H1 (cell line): ENCODE measurements around the gene ADGRB3. TPM values are rescaled to one million over a fixed set of nuclear protein-coding genes. Genes with fewer than 3 reads are reported as not detected.
A peak's percentile ranks its signal among the peaks of the same experiment; 100 is the strongest.

Experiments
- CBX8 ChIP-seq: fragments of 300-800, 300-1000 bp; sonication (generic); IDR thresholded peaks from 2 replicates; pipeline ENCODE4 v1.7.1; 2016; ENCODE audit warnings: low read depth, low read length, borderline replicate concordance
- GABPA ChIP-seq: IDR thresholded peaks from 2 replicates; pipeline ENCODE4 v1.6.1; 2011; ENCODE audit warnings: mild to moderate bottlenecking, low read length, moderate library complexity, borderline replicate concordance; ENCODE audit not compliant: insufficient read depth
- JUND ChIP-seq: IDR thresholded peaks from 2 replicates; pipeline ENCODE4 v1.6.1; 2011; ENCODE audit warnings: mild to moderate bottlenecking, improper control_type of control experiment, low read length
- PHF8 ChIP-seq: fragments of 200-600 bp; sonication (generic); conservative IDR thresholded peaks from 2 replicates; pipeline ENCODE4 v1.7.1; 2012; ENCODE audit warnings: low read depth, mild to moderate bottlenecking, inconsistent platforms, low read length, moderate library complexity
- RAD21 ChIP-seq, 2 experiments: IDR thresholded peaks in 1 of 2; conservative IDR thresholded peaks in 1 of 2; 2 replicates each; pipeline ENCODE4 v1.6.1; 2011; ENCODE audit warnings: low read depth in 2 of 2, low read length in 2 of 2, improper control_type of control experiment in 1 of 2, inconsistent platforms in 1 of 2, mild to moderate bottlenecking in 1 of 2, moderate library complexity in 1 of 2
- RFX5 ChIP-seq: IDR thresholded peaks from 2 replicates; pipeline ENCODE4 v1.6.1; 2011; ENCODE audit warnings: low read depth, low read length, improper control_type of control experiment, borderline replicate concordance
- SRF ChIP-seq: IDR thresholded peaks from 2 replicates; pipeline ENCODE4 v1.6.1; 2011; ENCODE audit warnings: mild to moderate bottlenecking, low read depth, low read length, moderate library complexity
- TAF1 ChIP-seq: IDR thresholded peaks from 2 replicates; pipeline ENCODE4 v1.6.1; 2011; ENCODE audit warnings: mild to moderate bottlenecking, low read depth, low read length
- TAF7 ChIP-seq: optimal IDR thresholded peaks from 2 replicates; pipeline ENCODE3; 2011; ENCODE audit warnings: low read depth, mild to moderate bottlenecking, inconsistent platforms, low read length, moderate library complexity, borderline replicate concordance
- polyA plus RNA-seq, 7 experiments: library from polyadenylated mRNA; depleted of rRNA in 3 of 7; stranded (reverse) in 5 of 7; unstranded in 2 of 7; fragments of >200 nt in 5 of 7; fragments of 200-250 nt in 2 of 7; gene quantifications; 1 replicate in 5 of 7; 2 replicates in 1 of 7; 4 replicates in 1 of 7; pipeline versions ENCODE4 v1.2.1 to v1.2.3, GENCODE V29; 2011 to 2013; ENCODE audit warnings: missing spikeins in 2 of 7, mixed read lengths in 2 of 7
- total RNA-seq: library from RNA; stranded (reverse); fragmentation: NEBNext Ultra II Directional; extraction: Animal tissue kit (Norgen Biotek cat#: 25700); gene quantifications from 2 replicates; pipeline ENCODE4 v1.2.1, GENCODE V29; 2021

ADGRB3 gene
- total and polyA plus RNA-seq, 2 of the 8 experiments (the other 6 are each of a cell fraction or from before 2014, with no cell fraction given): 0.35 to 1.2 TPM

DNA sequence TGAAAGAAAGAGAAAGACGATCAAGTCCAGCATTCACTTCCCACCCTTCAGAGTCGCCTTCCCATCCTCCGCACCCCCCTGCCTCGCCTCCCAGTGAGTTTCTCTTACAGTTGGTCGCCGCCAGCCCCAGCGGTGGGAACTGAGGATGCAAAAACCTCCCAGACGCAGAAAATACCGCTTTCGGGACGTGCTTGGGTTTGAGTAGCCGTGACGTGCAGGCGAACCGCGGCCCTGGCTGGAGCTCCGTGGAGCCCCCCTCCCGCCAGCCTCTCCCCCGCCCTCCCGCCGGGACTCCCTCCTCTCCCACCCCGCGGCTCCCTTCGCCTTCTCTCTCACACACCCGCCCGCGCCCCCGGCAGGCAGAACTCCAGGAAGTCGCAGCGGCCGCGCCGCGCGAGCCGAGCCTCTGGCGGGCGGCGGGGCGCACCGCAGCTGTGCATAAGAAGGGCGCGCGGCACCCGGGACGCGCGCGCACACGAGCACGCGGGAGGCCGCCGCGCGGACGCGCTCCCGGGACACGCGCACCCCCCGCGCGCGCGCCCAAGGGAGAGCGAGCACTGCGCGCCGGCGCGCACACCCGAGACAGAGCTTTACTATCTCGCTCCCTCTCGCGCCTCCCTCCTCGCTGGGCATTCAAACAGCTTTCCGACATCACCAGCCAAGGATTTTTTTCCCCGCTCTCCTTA lies at the start of gene ADGRB3 (continued):
- TF ChIP-seq CBX8: no peak
- peak; percentile 21 for TF ChIP-seq TAF7
- no peak for TF ChIP-seq GABPA
- TF ChIP-seq JUND: no peak
- TF ChIP-seq RFX5: no peak
- TF ChIP-seq RAD21 (IDR thresholded peaks at IDR 0.05 in 1 of 2, conservative IDR thresholded peaks at IDR 0.05 in 1 of 2; ENCODE audit: low read depth in 2 of 2, low read length in 2 of 2): no peak
- TF ChIP-seq PHF8: peak; percentile 40; the same call in 1 of the 2 replicates
- TF ChIP-seq TAF1: peak; percentile 28; the same call in 1 of the 2 replicates
- no peak for TF ChIP-seq SRF
